Measurements from ENCODE around the gene CD1E.
"Not testable (repeated sequence)": the region's sequence is repeated elsewhere in the genome, so short reads cannot be mapped to it uniquely, and the experiment has no call there.

CD1E gene

DNA sequence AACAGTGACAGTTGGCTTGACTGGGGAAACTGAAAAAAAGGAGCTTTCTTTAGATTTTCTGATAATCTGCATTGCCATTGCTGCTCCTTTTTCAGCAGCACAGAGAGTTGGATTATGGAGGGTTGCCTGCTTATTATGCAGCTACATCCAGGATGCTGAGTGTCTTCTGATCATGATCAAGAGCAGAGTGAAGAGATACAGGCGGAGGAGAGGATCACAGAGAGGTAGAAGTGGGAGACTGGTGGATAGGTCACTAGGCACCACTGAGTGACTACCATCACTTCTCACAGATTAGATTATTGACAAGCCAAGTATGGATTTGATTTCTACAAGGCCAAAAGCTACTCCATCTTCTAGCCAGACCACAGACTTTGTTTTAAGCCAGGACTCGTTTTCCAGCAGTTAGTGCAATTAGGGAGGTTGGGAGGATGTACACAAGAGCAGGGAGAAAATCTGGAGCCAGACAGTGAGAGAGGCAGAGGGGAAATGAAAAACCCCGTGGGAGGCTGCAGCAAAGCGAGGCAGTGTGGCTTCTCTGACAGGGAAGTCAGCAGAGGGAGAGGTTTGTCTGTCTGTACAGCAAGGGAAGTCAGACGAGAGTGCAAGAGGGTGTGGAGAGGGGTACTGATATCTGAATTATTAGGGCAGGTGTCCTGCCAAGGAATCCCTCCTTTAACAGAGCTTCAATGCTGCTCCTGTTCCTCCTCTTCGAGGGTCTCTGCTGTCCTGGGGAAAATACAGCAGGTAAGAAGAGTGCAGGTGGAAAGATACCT lies at the start of gene CD1E:
Gene CD1E (plus strand): TSS at position 592 of the 773 bp plus-strand sequence. CDS start 95 bp downstream, at position 687.
- DNase-seq (ENCODE audit: low read depth), result no peak

DNA sequence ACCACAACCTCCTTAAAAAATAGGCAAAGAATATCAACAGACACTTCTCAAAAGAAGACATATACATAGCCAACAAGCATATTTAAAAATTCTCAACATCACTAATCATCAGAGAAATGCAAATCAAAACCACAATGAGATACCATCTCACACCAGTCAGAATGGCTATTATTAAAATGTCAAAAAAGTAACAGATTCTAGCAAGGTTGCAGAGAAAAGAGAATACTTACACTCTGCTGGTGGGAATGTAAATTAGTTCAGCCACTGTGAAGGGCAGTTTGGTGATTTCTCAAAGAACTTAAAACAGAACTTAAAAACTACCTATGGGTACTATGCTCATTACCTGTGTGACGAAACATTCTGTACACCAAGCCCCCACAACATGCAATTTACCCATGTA lies 43.1 kb upstream of the CD1E start:
- no peak for DNase-seq (ENCODE audit: low read depth)

DNA sequence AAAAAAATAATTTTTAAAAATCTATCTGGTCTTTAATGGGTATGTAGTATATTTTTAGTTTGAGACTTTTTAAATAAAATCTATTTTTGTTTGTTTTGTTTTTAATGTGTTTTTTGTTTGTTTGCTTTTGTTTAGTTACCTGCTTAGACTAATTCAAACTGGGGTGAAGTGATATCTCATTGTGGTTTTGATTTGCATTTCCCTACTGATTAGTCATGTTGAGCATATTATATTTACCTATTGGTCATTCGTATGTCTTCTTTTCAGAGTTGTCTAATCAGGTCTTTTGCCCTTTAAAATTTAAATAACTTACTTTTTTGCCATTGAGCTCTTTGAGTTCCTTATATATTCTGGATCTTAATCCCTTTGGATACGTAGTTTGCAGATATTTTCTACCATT lies 42.6 kb upstream of the CD1E start:
- no peak for DNase-seq (ENCODE audit: low read depth)

DNA sequence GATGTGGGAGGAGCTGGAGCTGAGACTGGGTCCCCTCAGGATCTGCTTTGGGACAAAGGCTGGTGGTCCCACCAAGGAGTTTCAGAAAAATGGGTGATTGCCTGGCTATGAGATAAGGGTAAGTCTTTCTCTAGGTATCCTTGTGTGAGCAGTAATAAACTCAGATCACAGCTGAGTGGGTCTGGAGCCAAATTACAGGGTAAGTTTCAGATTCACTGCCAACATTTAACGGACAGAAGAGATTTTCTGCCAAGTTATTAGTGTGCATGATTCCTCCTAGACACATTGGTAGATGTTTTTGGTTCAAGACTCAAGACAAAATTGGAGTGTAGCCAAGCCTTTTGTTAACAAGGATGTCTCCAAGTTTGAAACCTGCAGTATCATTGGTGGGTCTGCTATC lies 29.8 kb upstream of the CD1E start:
- no peak for DNase-seq (ENCODE audit: low read depth)

DNA sequence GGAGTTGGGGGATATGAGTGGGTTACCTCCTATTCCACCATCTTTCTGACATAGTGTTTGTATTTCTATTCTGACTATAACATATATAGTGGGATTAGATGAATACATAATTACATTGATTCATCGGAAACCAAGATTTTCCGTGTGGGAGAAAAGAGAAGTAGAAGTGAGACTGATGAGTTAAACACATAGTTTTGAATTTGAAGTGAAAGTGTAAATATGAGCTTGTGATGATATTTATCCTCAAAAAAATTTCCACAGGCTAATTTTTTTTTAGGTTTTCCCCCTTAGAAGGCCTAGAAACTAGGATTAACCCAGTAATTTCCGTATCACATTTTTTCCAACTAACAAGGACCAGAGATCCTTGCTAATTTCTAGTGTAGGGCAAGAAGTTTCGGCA lies 29.3 kb upstream of the CD1E start:
- no peak for DNase-seq (ENCODE audit: low read depth)

DNA sequence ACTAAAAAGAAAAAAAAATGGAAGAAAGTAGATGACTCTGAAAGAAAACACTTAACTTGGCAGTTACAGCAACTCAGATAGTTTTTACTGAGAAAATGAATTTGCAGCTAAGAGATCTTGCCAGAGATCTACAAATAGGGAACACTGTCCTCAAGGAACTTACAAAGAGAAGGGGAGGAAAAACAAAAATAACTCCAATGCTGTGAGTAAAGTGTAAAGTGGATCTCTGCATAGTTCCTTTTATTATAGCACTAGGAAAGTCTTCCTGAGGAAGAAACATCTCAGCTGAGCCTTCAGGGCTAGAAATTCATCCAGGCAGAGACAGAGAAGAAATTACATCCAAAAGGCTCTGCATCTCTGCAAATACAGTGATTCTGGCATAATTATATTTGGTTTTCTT lies 26.2 kb upstream of the CD1E start:
- DNase-seq (ENCODE audit: low read depth), result no peak

DNA sequence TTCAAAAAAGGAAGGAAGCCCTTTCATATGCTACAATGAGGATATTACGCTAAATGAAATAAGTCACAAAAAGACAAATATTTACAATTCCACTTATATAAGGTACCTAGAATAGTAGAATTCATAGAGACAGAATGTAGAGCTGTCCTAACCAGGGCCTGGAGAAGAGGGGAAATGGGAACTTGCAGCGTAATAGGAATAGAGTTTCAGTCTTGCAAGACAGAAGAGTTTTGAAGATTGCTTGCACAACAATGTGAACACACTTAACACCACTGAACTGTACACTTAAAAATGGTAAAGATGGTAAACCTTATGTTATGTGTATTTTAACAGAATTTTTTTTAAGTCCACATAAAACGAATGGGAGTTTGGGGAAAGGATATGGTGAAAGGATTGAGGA lies 25.3 kb upstream of the CD1E start:
- DNase-seq (ENCODE audit: low read depth), result no peak

DNA sequence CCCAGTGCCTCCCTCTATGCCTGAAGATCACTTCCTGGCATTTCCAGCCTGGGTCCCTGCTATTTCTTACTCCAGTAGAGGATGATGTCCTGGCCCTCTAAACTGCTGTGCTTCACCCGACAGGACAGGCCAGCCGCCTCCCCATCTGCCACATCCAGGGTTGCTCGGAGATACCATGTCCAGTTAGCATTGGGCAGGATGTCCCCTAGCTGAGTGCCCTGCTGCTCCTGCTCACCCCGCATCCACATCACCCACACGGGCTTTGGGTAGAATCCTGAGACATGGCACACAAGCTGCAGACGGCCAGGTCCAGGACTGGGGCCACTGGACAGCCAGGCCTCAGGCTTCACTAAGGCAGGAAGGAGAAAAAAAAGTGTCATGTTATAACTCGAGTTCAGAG lies 24.4 kb upstream of the CD1E start:
- DNase-seq (ENCODE audit: low read depth), result no peak

DNA sequence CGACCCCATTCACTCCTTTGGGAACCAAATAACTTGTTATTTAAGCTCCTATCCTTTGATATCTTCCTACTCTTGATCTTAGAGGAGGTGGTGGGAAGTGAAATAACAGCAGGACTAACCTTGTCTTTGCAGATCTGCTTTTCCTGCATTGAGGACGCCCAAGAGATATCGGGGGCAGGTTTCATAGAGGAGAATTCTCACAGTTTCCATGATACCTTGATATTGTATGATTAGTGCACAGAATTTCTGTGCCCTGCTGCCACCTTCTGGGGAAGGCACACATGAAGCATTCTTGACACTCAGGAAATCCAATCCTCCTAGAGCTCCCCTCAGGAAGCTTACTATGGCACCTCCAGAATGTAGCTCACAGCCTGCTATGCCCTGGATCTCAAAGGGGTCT lies 24.0 kb upstream of the CD1E start:
- DNase-seq (ENCODE audit: low read depth), result no peak

DNA sequence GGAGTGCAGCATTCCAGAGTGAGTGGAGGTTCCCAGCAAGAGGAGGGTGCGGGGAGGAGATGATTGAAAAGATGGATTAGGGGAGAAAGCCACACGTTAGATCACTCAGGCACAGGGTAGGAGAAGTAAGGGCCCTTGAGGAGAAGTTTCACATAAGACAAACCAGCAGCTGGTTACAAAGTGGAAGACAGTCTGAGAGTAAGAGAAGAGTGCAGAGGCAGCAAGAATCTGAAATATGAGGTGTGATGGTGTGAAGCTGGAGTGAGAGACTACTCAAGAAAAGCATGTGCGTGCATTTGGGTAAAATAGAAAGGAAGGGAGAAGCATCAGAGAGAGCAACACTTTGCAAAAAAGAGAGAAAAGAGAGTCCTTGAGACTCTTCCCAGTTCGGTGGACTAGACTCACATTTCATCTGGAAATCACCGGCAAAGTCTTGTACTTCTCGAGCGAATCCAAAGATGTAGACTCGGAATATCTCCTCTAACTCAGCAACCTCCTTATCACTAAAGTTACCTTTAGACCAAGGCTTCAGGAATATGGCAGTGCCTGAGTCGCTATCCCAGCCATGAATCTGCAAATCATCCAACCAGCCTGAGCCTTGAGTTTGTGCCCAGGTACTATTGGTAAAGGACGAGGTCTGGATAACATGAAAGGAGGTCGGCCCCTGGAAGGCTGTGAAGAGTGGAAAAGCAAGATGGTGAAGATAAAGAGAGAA lies 23.1 kb upstream of the CD1E start:
- DNase-seq (ENCODE audit: low read depth), result no peak

DNA sequence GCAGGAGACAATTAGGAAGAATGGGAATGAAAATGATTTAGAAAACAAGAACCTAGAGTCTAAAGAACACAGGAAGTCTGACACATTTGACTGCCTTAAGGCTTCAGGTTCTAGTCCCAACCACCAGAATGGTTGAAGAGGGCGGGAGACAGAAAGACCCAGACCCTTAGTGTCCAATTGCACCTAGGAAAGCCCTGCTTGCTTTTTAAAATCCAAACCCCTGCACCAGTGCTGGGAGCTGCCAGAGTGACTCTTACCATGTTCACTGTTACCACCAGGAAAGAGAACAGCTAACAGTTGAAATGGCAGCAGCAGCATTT lies 22.6 kb upstream of the CD1E start:
- no peak for DNase-seq (ENCODE audit: low read depth)

DNA sequence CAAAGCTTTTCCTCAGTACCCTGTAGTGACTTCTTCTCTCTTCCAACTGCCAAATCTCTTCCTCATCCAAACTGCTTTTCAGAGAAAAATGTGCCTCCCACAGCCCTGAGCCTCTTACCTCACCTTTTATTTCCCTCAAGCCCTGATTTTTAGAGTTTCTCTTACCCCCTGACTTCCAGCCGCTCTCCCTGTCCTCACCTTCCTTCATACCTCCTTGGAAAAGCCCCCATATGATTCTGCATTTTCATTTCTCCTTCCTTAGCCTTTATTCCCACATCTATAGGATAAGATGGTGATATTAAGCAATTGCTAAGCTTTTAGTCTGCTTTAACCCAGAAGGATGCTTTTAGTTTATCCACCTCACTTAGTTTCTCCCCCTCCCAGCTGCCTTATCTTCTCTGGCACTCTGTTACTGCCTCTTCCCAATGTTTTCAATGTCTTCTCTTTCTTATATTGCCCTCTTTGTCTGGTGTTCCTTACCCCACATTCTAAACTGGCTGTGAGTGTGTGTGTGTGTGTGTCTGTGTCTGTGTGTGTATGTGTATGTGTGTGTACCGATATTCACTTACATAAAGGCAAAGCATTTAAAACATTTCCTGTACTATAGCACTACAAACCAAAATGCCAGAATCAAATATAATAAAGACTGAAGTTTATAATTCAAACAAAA lies 22.1 kb upstream of the CD1E start, which contains the start of gene CD1B:
Gene CD1B (minus strand): TSS at position 51 of the 670 bp plus-strand sequence. CDS start 108 bp downstream, outside the sequence.
- DNase-seq (ENCODE audit: low read depth), result no peak

DNA sequence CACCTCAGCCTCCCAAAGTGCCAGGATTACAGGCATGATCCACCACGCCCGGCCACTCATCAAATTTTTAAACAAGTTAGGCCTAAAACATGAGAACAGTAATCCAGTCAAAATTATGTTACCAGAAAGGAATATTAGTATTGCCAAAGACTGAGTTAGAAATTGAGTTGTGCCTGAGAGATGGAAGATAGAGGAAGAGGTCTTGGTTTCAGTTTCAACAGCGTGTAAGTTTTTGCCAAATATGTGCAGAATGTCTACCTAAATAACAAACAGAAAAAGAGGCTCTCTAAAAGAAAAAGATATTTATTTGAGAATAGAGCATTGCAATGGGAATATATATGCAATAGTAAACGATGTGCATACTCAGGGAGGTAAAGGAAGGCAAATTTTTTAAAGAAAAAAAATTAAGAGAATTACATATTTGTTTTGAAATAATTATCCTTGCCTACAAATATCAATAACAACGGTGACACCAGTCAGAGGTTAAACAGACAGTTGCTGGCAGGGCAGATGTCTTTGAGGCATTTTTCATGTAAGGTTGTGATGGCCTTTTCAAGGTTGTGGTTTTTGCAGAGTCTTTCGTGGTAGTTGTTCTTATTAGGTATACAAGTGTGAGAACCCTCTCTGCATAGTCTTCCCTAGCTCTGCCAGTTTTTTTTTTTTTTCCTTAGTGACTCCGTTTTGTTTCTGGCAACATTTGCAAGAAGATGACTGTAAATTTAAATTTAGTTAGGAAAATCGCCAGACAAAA lies 20.1 kb upstream of the CD1E start:
- DNase-seq (ENCODE audit: low read depth), result no peak

DNA sequence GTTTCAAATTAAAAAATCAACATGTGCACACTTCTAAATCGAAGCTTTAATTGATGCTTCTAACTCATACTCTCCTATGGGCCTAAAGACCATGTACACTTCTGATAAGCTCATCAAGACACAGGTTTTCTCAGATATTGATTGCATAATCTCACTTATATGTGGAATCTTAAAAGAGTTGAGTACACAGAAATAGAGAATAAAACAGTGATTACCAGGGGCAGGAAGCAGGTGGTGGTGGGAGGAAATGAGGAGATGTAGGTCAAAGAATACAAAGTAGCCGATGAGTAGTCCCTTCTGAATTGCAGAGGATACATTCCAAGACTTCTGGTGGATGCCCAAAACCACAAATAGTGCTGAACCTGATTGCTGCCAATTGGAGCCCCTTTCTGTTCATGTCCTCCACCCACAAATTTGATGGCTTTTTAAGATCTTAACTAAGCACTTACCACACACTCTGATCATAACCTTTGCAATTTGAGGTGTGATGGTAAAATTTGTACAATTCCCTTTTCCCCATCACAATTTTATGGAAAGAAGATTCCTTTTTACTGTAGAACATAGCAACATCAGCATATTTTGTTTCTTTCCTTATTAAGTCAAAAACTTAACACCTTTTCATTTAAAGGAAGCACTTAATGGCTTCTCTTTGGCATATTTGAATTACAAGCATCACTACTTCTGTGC lies 19.0 kb upstream of the CD1E start:
- DNase-seq (ENCODE audit: low read depth), result no peak

DNA sequence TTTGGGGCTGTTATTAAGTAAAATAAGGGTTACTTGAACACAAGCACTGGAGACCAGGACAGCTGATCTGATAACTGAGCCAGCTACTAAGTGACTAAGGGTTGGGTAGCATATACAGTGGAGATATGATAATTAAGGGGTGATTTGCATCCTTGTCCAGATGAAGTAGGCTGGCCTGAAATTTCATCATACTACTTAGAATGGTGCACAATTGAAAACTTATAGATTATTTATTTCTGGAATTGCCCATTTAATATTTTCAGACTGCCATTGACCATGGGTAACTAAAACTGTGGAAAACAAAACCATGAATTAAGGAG lies 18.5 kb upstream of the CD1E start:
- DNase-seq (ENCODE audit: low read depth), result no peak

DNA sequence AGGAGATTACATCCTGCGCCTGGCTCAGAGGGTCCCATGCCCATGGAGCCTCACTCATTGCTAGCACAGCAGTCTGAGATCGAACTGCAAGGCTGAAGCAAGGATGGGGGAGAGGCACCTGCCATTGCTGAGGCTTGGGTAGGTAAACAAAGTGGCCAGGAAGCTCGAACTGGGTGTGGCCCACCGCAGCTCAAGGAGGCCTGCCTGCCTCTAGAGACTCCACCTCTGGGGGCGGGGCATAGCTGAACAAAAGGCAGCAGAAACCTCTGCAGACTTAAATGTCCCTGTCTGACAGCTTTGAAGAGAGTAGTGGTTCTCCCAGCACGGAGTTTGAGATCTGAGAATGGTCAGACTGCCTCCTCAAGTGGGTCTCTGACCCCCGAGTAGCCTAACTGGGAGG lies 17.3 kb upstream of the CD1E start:
- not testable (repeated sequence) for DNase-seq (ENCODE audit: low read depth)

DNA sequence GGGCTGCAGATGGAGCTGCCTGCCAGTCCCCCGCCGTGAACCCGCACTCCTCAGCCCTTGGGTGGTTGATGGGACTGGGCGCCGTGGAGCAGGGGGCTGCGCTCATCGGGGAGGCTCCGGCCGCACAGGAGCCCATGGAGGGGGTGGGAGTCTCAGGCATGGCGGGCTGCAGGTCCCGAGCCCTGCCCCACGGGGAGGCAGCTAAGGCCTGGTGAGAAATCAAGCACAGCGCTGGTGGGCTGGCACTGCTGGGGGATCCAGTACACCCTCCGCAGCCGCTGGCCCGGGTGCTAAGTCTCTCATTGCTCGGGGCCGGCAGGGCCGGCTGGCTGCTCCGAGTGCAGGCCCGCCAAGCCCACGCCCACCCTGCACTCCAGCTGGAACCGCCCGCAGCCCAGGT lies 4.7 kb upstream of the CD1E start:
- not testable (repeated sequence) for DNase-seq (ENCODE audit: low read depth)

DNA sequence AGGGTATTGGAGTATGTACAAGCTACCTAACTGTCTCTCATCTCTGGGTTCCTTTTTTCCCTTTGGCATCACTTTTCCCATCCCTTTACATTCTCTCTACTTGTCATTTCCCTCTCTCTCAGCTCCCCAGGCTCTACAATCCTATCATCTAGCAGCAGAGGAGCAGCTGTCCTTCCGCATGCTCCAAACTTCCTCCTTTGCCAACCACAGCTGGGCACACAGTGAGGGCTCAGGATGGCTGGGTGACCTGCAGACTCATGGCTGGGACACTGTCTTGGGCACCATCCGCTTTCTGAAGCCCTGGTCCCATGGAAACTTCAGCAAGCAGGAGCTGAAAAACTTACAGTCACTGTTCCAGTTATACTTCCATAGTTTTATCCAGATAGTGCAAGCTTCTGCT lies 561 bp downstream of the CD1E start:
- no peak for DNase-seq (ENCODE audit: low read depth)

DNA sequence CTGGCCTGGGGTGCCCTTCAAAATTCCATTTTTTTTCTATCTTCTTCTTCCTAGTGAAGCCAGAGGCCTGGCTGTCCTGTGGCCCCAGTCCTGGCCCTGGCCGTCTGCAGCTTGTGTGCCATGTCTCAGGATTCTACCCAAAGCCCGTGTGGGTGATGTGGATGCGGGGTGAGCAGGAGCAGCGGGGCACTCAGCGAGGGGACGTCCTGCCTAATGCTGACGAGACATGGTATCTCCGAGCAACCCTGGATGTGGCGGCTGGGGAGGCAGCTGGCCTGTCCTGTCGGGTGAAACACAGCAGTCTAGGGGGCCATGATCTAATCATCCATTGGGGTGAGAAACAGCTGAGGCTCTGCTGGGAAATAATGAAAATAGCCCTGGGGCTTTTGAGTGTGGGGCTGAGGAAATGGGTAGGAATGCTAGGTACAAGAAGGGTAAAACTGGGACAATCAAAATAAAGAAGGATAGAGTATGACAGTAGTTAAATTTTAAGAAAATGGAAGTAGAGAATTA lies 2.1 kb downstream of the CD1E start:
- no peak for DNase-seq (ENCODE audit: low read depth)

DNA sequence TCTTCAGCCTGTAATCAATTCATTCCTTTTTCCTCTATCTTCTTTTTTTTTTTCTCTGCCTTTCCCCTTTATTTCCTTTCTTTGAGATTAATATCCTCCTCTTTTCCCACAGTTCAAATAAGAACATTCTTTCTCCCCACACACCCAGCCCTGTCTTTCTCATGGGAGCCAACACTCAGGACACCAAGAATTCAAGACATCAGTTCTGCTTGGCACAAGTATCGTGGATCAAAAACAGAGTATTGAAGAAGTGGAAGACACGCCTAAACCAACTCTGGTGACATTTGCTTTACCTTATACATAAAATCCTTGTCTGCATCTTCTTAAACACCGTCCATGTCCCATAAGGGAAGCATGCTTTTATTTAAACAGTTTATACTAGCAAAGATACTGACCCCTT lies 2.9 kb downstream of the CD1E start:
- DNase-seq (ENCODE audit: low read depth), result no peak

DNA sequence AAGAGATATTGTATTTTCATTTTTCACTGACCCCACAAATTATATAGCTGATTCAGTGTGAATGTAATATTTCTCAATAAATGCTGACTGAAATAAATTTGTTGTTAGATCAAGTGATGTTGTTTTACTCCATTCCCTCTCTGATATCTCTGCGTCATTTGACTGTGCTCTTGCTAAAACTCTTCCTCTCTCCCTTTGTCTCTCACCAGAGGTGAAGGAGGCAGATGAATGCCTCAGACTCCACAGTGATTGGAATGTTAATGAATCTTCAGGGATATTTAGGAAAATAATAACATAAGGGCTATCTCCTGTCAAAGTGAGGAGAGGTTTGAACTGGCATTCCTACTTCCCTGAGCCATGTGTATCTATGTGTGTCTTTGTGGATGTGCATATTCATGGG lies 3.7 kb downstream of the CD1E start:
- no peak for DNase-seq (ENCODE audit: low read depth)

DNA sequence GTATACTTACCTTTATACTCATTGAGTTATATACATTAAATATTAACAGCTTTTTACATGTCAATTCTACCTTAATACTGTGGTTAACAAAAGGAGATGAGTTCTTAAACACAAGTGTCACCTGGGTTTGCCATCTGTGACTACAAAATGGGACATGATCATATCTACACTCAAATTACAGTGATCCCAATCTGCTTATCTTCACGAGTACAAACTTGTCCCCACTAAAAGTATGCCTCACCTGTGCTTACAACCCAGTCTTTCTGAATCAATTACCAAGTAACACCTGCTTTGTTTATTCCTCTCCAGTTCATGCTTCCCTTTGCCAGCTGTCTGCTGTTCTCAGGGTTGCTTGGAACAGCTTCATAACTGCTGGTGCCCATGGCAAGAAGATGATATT lies 8.8 kb downstream of the CD1E start:
- no peak for DNase-seq (ENCODE audit: low read depth)
